ENCODE data around the gene ANKS3.

The ANKS3 gene

DNA sequence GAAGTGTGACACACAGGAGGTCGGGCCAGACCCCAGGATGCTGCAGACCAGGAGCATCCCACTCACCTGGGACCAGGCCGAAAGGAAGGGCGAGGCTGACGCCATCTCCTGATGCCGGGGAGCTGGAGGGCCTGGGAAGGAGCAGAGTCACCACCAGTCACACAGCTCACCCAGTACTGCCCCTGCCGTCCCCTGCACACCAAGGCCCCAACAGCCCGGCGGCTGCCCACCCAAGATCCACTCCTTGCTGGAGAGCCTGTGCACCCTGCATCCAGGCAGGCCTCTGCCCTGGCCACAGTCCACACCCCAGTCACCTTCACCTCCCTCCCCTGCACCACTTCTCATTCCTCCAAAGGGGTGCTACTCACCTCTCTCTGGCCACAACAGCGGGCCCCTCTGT, 28.1 kb upstream of the ANKS3 start:
- H3K4me3 ChIP-seq (ENCODE audit: low read depth, low read length), result no peak overlapping the region
- TF ChIP-seq, protein P1, sequence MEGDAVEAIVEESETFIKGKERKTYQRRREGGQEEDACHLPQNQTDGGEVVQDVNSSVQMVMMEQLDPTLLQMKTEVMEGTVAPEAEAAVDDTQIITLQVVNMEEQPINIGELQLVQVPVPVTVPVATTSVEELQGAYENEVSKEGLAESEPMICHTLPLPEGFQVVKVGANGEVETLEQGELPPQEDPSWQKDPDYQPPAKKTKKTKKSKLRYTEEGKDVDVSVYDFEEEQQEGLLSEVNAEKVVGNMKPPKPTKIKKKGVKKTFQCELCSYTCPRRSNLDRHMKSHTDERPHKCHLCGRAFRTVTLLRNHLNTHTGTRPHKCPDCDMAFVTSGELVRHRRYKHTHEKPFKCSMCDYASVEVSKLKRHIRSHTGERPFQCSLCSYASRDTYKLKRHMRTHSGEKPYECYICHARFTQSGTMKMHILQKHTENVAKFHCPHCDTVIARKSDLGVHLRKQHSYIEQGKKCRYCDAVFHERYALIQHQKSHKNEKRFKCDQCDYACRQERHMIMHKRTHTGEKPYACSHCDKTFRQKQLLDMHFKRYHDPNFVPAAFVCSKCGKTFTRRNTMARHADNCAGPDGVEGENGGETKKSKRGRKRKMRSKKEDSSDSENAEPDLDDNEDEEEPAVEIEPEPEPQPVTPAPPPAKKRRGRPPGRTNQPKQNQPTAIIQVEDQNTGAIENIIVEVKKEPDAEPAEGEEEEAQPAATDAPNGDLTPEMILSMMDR (IDR thresholded peaks at IDR 0.05; ENCODE audit: low read depth, low read length), result no peak
- H3K27ac ChIP-seq, result no peak overlapping the region
- H3K27me3 ChIP-seq (ENCODE audit: insufficient read depth, low read depth, severe bottlenecking), result no peaks in the 10 kb centered on the region
- DNase-seq, result no peak
- no peaks in the 10 kb centered on the region for H3K9me3 ChIP-seq (ENCODE audit: severe bottlenecking)
- peaks cover 77% of the 10 kb centered on the region for H3K36me3 ChIP-seq

DNA sequence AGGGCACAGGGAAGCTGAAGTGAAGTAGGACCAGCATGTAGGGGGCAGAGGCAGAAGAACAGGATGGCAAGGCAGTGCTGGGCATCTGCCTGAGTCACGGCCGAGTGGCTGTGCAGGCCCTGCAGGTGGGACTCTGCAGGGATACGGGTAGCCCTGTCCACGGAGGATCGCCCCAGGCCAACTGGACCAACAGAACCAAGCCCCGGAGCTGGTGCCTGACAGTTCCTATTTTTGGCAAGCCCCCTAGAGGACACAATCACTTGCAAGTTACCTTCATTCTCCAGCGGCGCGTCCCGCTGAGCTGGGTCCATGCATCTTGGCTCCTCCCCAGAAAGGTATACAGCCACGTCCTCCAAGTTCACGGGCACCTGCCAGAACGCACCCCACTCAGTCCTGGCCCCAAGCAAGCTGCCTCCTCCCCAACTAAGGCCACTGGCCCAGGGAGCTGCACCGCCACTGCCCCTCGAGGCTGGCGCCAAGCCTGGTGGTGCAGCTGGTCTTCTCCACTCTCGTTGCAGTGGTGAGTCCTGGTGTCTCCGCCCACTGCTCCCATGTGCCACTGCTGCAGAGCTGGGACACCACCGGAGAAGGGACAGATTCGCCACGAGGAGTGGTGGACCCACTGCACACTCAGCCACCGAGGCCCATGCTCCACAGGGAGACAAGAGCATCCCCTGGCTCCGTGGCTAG, 26.3 kb upstream of the ANKS3 start:
- Histone ChIP-seq H3K27me3 (ENCODE audit: insufficient read depth, low read depth, severe bottlenecking) (no peaks in the 10 kb centered on the region), H3K9me3 (ENCODE audit: severe bottlenecking) (peaks cover 2% of the 10 kb centered on the region), H3K4me3 (ENCODE audit: low read depth, low read length) (no peak overlapping the region), H3K27ac (no peak overlapping the region), H3K36me3 (peaks cover 93% of the 10 kb centered on the region)
- DNase-seq, result no peak
- TF ChIP-seq, protein P1 (IDR thresholded peaks at IDR 0.05; ENCODE audit: low read depth, low read length), result no peak

DNA sequence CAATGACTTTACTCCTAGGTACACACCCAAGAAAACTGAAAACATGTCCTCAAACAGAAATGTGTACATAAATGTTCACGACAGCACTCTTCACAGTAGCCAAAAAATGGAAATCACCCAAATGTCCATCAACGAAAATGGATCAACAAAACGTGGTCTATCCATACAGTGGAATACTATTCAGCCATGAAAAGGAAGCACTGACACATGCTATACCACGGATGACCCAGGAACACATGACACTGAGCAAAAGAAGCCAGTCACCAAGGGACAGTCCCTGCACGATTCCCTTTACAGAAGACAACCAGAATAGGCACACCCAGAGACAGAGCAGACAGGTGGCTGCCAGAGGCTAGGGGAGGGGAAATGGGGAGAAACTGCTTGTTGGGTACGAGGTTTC, 21.6 kb upstream of the ANKS3 start:
- TF ChIP-seq, protein P1 (IDR thresholded peaks at IDR 0.05; ENCODE audit: low read depth, low read length), result no peak
- Histone ChIP-seq H3K27me3 (ENCODE audit: insufficient read depth, low read depth, severe bottlenecking) (no peaks in the 10 kb centered on the region), H3K36me3 (peaks cover 95% of the 10 kb centered on the region), H3K4me3 (ENCODE audit: low read depth, low read length) (no peak overlapping the region), H3K9me3 (ENCODE audit: severe bottlenecking) (peaks cover 9% of the 10 kb centered on the region), H3K27ac (no peak overlapping the region)
- no peak for DNase-seq

DNA sequence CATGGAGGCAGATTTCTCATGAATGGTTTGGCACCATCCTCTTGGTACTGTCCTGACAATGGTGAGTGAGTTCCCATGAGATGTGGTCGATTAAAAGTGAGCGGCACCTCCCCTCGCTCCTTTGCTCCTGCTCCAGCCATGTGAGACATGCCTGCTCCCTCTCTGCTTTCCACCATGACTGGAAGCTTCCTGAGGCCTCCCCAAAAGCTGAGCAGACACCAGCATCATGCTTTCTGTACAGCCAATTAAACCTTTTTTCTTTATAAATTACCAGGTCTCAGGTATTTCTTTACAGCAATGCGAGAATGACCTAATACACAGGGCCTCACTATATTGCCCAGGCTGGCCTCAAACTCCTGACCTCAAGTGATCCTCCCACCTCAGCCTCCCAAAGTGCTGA, 20.8 kb upstream of the ANKS3 start:
- H3K27me3 ChIP-seq (ENCODE audit: insufficient read depth, low read depth, severe bottlenecking), result no peaks in the 10 kb centered on the region
- DNase-seq, result no peak
- no peak overlapping the region for H3K27ac ChIP-seq
- peaks cover 9% of the 10 kb centered on the region for H3K9me3 ChIP-seq (ENCODE audit: severe bottlenecking)
- peaks cover 89% of the 10 kb centered on the region for H3K36me3 ChIP-seq
- no peak overlapping the region for H3K4me3 ChIP-seq (ENCODE audit: low read depth, low read length)
- TF ChIP-seq, protein P1 (IDR thresholded peaks at IDR 0.05; ENCODE audit: low read depth, low read length), result no peak

DNA sequence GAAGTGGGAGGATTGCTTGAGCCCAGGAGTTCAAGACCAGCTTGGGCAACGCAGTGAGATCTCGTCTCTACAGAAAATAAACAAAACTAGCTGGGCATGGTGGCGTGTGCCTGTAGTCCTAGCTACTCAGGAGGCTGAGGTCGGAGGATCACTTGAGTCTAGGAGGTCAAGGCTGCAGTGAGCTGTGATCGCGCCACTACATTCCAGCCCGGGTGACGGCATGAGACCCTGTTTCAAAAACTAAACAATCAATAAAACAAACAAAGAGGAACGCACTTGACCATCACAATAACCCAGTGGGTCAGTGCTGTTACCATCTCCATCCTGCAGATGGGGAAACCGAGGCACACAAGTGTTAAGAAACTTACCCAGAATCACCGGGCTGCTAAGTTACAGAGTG, 19.2 kb upstream of the ANKS3 start:
- H3K27me3 ChIP-seq (ENCODE audit: insufficient read depth, low read depth, severe bottlenecking), result no peaks in the 10 kb centered on the region
- H3K27ac ChIP-seq, result no peak overlapping the region
- H3K4me3 ChIP-seq (ENCODE audit: low read depth, low read length), result no peak overlapping the region
- peaks cover 79% of the 10 kb centered on the region for H3K36me3 ChIP-seq
- TF ChIP-seq, protein P1 (IDR thresholded peaks at IDR 0.05; ENCODE audit: low read depth, low read length), result no peak
- H3K9me3 ChIP-seq (ENCODE audit: severe bottlenecking), result peaks cover 9% of the 10 kb centered on the region
- DNase-seq, result no peak

Measured in WERI-Rb-1 (cell line).